Measurements from ENCODE around the gene PRKCQ.

DNA sequence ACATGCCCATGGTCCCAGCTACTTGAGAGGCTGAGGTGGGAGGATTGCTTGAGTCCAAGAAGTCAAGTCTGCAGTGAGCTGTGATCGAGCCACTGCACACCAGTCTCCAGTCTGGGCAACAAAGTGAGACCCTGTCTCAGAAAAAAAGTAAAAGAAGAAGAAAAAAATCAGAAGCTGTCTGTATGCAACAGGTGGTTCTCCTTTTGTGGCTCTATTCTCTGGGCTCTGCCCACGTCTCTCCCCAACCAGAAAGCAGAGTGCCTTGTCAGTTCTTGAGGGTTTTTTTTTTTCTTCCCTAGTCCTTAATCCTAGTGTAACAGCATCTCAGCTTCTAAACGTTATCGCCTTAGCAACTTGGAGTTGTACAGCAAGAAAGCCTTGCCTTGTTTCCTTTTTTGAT is 89.5 kb downstream of the PRKCQ start:
- TF ChIP-seq CTCF (IDR thresholded peaks at IDR 0.05) = no peak
- no peak for TF ChIP-seq POLR2A (IDR thresholded peaks at IDR 0.05)

Data from breast epithelium (tissue), 3 donors.